SU-DHL-6 (cell line): ENCODE measurements around the gene KERA.

ENCODE experiments used
- H2AFZ ChIP-seq: fragments of 200-600 bp; sonication (generic); 2 replicates; pipeline ENCODE4 v1.6.1; 2014; ENCODE audit warnings: low read depth, mild to moderate bottlenecking, moderate library complexity, mixed read lengths, antibody characterized with exemption, low read length; ENCODE audit not compliant: severe bottlenecking
- H3F3A ChIP-seq: fragments of 200-600 bp; shearing (Covaris generic); 2 replicates; pipeline ENCODE4 v1.6.0; 2016; ENCODE audit warnings: antibody characterized with exemption, mild to moderate bottlenecking; ENCODE audit not compliant: insufficient read depth
- H3K27ac ChIP-seq: fragments of 200-600 bp; sonication (generic); 2 replicates; pipeline ENCODE4 v1.5.1; 2016; ENCODE audit warnings: low read depth, mild to moderate bottlenecking, low read length, moderate library complexity, mixed read lengths
- H3K27me3 ChIP-seq: fragments of 200-600 bp; sonication (generic), shearing (Covaris generic); 2 replicates; pipeline ENCODE4 v1.6.0; 2014; ENCODE audit warnings: mild to moderate bottlenecking, low read length
- H3K36me3 ChIP-seq: fragments of 200-600 bp; sonication (generic); 2 replicates; pipeline ENCODE4 v1.6.1; 2014; ENCODE audit warnings: mild to moderate bottlenecking, low read length, mixed read lengths
- H3K4me2 ChIP-seq: fragments of 300-600, 200-600 bp; shearing (Covaris generic), sonication (generic); 2 replicates; pipeline ENCODE4 v1.6.0; 2014; ENCODE audit warnings: low read length, low read depth, mild to moderate bottlenecking; ENCODE audit not compliant: poor library complexity, severe bottlenecking
- H3K4me3 ChIP-seq: fragments of 200-600 bp; sonication (generic); 2 replicates; pipeline ENCODE4 v1.5.1; 2014; ENCODE audit warnings: antibody characterized with exemption, low read length, mild to moderate bottlenecking, mixed read lengths; ENCODE audit not compliant: insufficient read depth, poor library complexity, severe bottlenecking
- H3K79me2 ChIP-seq: fragments of 200-600 bp; sonication (generic); 2 replicates; pipeline ENCODE4 v1.6.1; 2014; ENCODE audit warnings: mild to moderate bottlenecking, low read length, moderate library complexity; ENCODE audit not compliant: insufficient read depth
- H3K9ac ChIP-seq: fragments of 200-600 bp; sonication (generic); 2 replicates; pipeline ENCODE4 v1.7.0; 2014; ENCODE audit warnings: mild to moderate bottlenecking, low read length
- H3K9me2 ChIP-seq: fragments of 200-600 bp; sonication (generic); replicated peaks from 2 replicates; pipeline ENCODE4 v1.6.1; 2014; ENCODE audit warnings: low read length; ENCODE audit not compliant: insufficient read depth
- H3K9me3 ChIP-seq: fragments of 200-600 bp; sonication (generic); 2 replicates; pipeline ENCODE4 v1.6.1; 2014; ENCODE audit warnings: low read length, mixed read lengths; ENCODE audit not compliant: insufficient read depth
- H4K20me1 ChIP-seq: fragments of 200-600 bp; sonication (generic); 2 replicates; pipeline ENCODE4 v1.6.1; 2014; ENCODE audit warnings: low read depth, mild to moderate bottlenecking, antibody characterized with exemption, low read length, moderate library complexity, mixed read lengths
- EZH2phosphoT487 ChIP-seq: fragments of 200-600 bp; sonication (generic), shearing (Covaris generic); conservative IDR thresholded peaks from 2 replicates; pipeline ENCODE4 v1.6.1; 2018; ENCODE audit warnings: mild to moderate bottlenecking, antibody characterized with exemption, low read length, moderate library complexity, mixed read lengths
- TF ChIP-seq, protein P1 (sequence below): fragments of 200-600 bp; sonication (generic); IDR thresholded peaks from one replicate; pipeline ENCODE4 v1.5.1; 2017; ENCODE audit warnings: antibody characterized with exemption, mild to moderate bottlenecking, low read length, moderate library complexity; ENCODE audit not compliant: insufficient read depth, poor library complexity, severe bottlenecking

The KERA gene

GRCh38 chr12:91057368-91058165 is at the start of gene KERA:
TSS of gene KERA (minus strand) at chr12:91058024. CDS start at chr12:91056281, 1,743 bp downstream.
- no peaks in the 10 kb centered on the region for H3F3A ChIP-seq
- no peaks in the 10 kb centered on the region for H3K36me3 ChIP-seq
- no peaks in the 10 kb centered on the region for H3K9me3 ChIP-seq
- H3K27ac ChIP-seq, result no peak within 1 kb of the TSS
- no peak within 1 kb of the TSS for H3K4me3 ChIP-seq
- TF ChIP-seq EZH2phosphoT487, result no peak
- TF ChIP-seq, protein P1, sequence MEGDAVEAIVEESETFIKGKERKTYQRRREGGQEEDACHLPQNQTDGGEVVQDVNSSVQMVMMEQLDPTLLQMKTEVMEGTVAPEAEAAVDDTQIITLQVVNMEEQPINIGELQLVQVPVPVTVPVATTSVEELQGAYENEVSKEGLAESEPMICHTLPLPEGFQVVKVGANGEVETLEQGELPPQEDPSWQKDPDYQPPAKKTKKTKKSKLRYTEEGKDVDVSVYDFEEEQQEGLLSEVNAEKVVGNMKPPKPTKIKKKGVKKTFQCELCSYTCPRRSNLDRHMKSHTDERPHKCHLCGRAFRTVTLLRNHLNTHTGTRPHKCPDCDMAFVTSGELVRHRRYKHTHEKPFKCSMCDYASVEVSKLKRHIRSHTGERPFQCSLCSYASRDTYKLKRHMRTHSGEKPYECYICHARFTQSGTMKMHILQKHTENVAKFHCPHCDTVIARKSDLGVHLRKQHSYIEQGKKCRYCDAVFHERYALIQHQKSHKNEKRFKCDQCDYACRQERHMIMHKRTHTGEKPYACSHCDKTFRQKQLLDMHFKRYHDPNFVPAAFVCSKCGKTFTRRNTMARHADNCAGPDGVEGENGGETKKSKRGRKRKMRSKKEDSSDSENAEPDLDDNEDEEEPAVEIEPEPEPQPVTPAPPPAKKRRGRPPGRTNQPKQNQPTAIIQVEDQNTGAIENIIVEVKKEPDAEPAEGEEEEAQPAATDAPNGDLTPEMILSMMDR, result no peak
- no peak within 1 kb of the TSS for H3K9ac ChIP-seq
- no peaks in the 10 kb centered on the region for H3K9me2 ChIP-seq
- H2AFZ ChIP-seq, result no peak within 1 kb of the TSS
- no peaks in the 10 kb centered on the region for H3K79me2 ChIP-seq
- H3K4me2 ChIP-seq, result no peak within 1 kb of the TSS
- H4K20me1 ChIP-seq, result no peaks in the 10 kb centered on the region
- no peaks in the 10 kb centered on the region for H3K27me3 ChIP-seq

GRCh38 chr12:91106283-91106682 is 48.5 kb upstream of the KERA start:
- TF ChIP-seq EZH2phosphoT487, result no peak
- no peaks in the 10 kb centered on the region for H3K79me2 ChIP-seq
- no peaks in the 10 kb centered on the region for H3F3A ChIP-seq
- H3K4me2 ChIP-seq, result no peak overlapping the region
- no peaks in the 10 kb centered on the region for H3K9me2 ChIP-seq
- H3K27ac ChIP-seq, result no peak overlapping the region
- H3K4me3 ChIP-seq, result no peak overlapping the region
- no peaks in the 10 kb centered on the region for H3K27me3 ChIP-seq
- no peak overlapping the region for H3K9ac ChIP-seq
- H4K20me1 ChIP-seq, result no peaks in the 10 kb centered on the region
- H3K9me3 ChIP-seq, result no peaks in the 10 kb centered on the region
- no peaks in the 10 kb centered on the region for H3K36me3 ChIP-seq
- H2AFZ ChIP-seq, result no peak overlapping the region

DNA sequence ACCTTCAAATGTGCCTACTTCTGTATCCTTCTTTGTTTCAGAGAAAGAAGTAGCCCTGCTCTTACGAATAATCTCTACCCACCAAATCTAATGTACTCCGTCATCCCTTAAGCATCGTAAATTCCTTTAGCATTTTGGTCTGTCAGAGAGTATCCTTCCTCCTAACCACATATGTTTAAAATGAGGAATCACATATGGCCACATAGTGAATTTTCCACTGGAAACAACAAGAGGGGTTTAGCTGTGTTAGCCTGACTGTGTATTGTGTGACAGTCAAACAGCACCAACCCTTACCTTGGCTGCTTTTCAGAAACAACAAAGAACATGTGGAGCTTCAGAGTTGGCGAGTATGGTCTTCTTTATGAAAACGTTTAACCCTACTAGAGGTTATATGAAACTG is 48.0 kb upstream of the KERA start:
- H3K9ac ChIP-seq, result no peak overlapping the region
- no peak overlapping the region for H3K27ac ChIP-seq
- TF ChIP-seq, protein P1, result no peak
- TF ChIP-seq EZH2phosphoT487, result no peak
- no peaks in the 10 kb centered on the region for H3F3A ChIP-seq
- no peak overlapping the region for H3K4me2 ChIP-seq
- no peak overlapping the region for H2AFZ ChIP-seq
- no peaks in the 10 kb centered on the region for H3K9me3 ChIP-seq
- no peaks in the 10 kb centered on the region for H3K9me2 ChIP-seq
- no peaks in the 10 kb centered on the region for H3K79me2 ChIP-seq
- no peak overlapping the region for H3K4me3 ChIP-seq
- no peaks in the 10 kb centered on the region for H3K36me3 ChIP-seq
- no peaks in the 10 kb centered on the region for H4K20me1 ChIP-seq
- H3K27me3 ChIP-seq, result no peaks in the 10 kb centered on the region

GRCh38 chr12:91104812-91105466 is 47.1 kb upstream of the KERA start:
- Histone ChIP-seq H2AFZ (no peak overlapping the region), H4K20me1 (no peaks in the 10 kb centered on the region), H3K27ac (no peak overlapping the region), H3K27me3 (no peaks in the 10 kb centered on the region), H3K9me3 (no peaks in the 10 kb centered on the region), H3K9ac (no peak overlapping the region), H3K4me2 (no peak overlapping the region), H3F3A (no peaks in the 10 kb centered on the region), H3K36me3 (no peaks in the 10 kb centered on the region), H3K4me3 (no peak overlapping the region), H3K9me2 (no peaks in the 10 kb centered on the region), H3K79me2 (no peaks in the 10 kb centered on the region)
- no peak for TF ChIP-seq EZH2phosphoT487
- TF ChIP-seq, protein P1, result no peak
